ENCODE data around the gene NUDT5. TPM values are rescaled to one million over a fixed set of nuclear protein-coding genes. Genes with fewer than 3 reads are reported as not detected.
"Not testable (repeated sequence)": the region's sequence is repeated elsewhere in the genome, so short reads cannot be mapped to it uniquely, and the experiment has no call there.

NUDT5 gene
- total RNA-seq, 1 donor from 2014 or later = 53.5 TPM

DNA sequence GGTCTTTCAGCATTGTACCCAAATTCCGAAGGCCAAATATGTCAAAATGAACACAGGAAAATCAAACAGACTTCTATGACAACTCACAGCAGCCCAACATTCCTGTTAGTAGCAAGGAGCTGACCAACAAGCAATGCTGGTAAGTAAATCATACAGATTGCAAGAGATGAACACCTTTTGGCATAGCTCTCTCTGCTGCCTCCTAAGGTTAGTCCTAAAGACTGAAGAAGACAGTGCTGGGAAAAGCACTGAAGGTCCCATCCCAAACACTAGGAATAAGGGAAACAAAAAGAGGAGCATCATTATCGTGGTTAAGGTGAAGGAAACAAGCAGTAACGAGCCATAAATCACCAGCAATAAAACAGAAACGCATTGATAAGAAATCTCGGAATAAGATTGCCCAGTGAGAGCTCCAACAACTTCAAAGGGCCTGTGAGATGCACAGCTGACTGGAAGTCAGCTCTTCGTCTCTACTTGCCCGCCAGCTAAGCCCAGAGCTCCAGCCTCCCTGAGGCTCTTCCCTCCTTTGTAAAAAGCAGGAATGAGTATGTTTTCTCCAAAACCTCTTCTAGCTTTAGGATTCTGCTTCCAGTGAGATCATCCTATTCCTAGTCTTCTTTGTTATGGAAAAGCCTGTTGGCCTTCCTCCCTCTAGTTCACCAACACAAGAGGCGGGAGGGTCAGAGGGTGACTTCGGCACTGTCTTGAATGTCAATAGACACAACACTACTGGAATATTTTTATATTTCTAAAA lies 15.3 kb downstream of the NUDT5 start:
- Mint-ChIP-seq H3K27ac (ENCODE audit: unreplicated experiment) (no peak overlapping the region), H3K4me1 (ENCODE audit: low read depth, unreplicated experiment) (no peaks in the 10 kb centered on the region), H3K9me3 (ENCODE audit: unreplicated experiment) (no peaks in the 10 kb centered on the region), H3K4me3 (ENCODE audit: unreplicated experiment) (no peak overlapping the region), H3K27me3 (ENCODE audit: unreplicated experiment) (no peaks in the 10 kb centered on the region), H3K36me3 (ENCODE audit: unreplicated experiment) (no peaks in the 10 kb centered on the region)
- TF ChIP-seq, protein P1, sequence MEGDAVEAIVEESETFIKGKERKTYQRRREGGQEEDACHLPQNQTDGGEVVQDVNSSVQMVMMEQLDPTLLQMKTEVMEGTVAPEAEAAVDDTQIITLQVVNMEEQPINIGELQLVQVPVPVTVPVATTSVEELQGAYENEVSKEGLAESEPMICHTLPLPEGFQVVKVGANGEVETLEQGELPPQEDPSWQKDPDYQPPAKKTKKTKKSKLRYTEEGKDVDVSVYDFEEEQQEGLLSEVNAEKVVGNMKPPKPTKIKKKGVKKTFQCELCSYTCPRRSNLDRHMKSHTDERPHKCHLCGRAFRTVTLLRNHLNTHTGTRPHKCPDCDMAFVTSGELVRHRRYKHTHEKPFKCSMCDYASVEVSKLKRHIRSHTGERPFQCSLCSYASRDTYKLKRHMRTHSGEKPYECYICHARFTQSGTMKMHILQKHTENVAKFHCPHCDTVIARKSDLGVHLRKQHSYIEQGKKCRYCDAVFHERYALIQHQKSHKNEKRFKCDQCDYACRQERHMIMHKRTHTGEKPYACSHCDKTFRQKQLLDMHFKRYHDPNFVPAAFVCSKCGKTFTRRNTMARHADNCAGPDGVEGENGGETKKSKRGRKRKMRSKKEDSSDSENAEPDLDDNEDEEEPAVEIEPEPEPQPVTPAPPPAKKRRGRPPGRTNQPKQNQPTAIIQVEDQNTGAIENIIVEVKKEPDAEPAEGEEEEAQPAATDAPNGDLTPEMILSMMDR (IDR thresholded peaks at IDR 0.05; ENCODE audit: partially characterized antibody, unreplicated experiment) = no peak
- no peak for DNase-seq

DNA sequence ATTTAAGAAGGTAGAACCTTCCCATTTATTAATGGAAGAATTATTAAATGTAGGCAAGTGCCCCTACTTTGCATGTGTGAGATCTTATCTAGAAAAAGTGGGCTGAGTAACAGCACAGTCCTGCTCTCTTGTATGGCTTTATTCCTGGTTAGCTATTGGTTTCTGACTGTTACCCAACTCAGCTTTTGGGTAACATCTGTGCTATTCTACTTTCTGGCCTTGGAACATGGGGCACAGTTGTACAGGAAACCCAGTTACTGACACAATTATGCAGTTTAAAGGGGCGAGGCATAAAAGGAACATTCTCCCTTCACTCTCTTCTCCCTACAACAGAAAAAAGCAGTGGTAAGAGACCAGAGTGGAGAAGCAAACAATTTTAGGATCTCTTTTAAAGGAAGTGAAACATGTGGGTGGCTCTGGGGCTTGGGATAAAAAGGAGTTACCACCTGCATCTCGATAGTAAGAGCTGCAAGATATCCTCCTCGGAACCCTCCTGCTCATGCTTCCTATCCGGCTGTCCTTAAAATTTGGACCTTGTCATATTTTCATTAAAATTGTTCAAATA lies 16.0 kb downstream of the NUDT5 start:
- Mint-ChIP-seq H3K27ac (ENCODE audit: unreplicated experiment) (no peak overlapping the region), H3K4me1 (ENCODE audit: low read depth, unreplicated experiment) (no peaks in the 10 kb centered on the region), H3K36me3 (ENCODE audit: unreplicated experiment) (no peaks in the 10 kb centered on the region), H3K9me3 (ENCODE audit: unreplicated experiment) (no peaks in the 10 kb centered on the region), H3K4me3 (ENCODE audit: unreplicated experiment) (no peak overlapping the region), H3K27me3 (ENCODE audit: unreplicated experiment) (no peaks in the 10 kb centered on the region)
- no peak for DNase-seq
- TF ChIP-seq, protein P1 (IDR thresholded peaks at IDR 0.05; ENCODE audit: partially characterized antibody, unreplicated experiment) = no peak

DNA sequence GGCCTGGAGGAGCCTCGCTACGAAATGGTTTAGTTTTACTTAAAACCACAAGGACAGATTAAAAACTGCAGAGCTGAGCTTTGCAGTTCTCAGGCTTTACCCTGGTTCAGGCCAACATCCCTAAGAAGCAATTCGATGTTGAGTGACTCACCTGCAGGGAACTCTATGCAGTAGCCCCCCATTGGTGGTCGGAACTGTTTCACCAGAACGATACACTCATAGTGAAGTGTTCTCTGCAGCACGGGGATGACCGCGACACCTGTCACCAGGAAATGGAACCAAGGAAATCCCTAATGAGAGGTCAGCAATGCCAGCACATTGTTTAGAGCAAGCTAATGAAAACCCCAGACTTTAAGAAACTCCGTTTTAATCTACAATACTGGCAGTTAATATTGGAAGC lies 18.0 kb downstream of the NUDT5 start:
- Mint-ChIP-seq H3K4me3 (ENCODE audit: unreplicated experiment) (no peak overlapping the region), H3K36me3 (ENCODE audit: unreplicated experiment) (no peaks in the 10 kb centered on the region), H3K27ac (ENCODE audit: unreplicated experiment) (no peak overlapping the region), H3K9me3 (ENCODE audit: unreplicated experiment) (no peaks in the 10 kb centered on the region), H3K27me3 (ENCODE audit: unreplicated experiment) (no peaks in the 10 kb centered on the region), H3K4me1 (ENCODE audit: low read depth, unreplicated experiment) (no peaks in the 10 kb centered on the region)
- DNase-seq = no peak
- TF ChIP-seq, protein P1 (IDR thresholded peaks at IDR 0.05; ENCODE audit: partially characterized antibody, unreplicated experiment) = no peak

DNA sequence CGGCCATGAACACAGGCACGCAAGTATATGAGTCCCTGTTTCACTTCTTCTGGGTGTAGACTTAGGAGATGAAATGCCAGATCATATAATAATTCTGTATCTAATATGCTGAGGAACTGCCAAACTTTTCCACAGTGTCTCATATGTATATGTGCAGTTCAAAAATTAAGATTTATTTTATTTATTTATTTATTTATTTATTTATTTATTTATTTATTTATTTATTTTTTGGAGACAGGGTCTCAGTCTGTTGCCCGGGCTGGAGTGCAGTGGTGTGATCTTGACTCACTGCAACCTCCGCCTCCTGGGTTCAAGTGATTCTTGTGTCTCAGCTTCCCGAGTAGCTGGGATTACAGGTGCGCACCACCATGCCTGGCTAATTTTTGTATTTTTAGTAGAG lies 24.2 kb downstream of the NUDT5 start:
- H3K27me3 Mint-ChIP-seq (ENCODE audit: unreplicated experiment); H3K9me3 Mint-ChIP-seq (ENCODE audit: unreplicated experiment); DNase-seq; H3K4me3 Mint-ChIP-seq (ENCODE audit: unreplicated experiment); H3K4me1 Mint-ChIP-seq (ENCODE audit: low read depth, unreplicated experiment); H3K27ac Mint-ChIP-seq (ENCODE audit: unreplicated experiment); H3K36me3 Mint-ChIP-seq (ENCODE audit: unreplicated experiment): not testable (repeated sequence)

DNA sequence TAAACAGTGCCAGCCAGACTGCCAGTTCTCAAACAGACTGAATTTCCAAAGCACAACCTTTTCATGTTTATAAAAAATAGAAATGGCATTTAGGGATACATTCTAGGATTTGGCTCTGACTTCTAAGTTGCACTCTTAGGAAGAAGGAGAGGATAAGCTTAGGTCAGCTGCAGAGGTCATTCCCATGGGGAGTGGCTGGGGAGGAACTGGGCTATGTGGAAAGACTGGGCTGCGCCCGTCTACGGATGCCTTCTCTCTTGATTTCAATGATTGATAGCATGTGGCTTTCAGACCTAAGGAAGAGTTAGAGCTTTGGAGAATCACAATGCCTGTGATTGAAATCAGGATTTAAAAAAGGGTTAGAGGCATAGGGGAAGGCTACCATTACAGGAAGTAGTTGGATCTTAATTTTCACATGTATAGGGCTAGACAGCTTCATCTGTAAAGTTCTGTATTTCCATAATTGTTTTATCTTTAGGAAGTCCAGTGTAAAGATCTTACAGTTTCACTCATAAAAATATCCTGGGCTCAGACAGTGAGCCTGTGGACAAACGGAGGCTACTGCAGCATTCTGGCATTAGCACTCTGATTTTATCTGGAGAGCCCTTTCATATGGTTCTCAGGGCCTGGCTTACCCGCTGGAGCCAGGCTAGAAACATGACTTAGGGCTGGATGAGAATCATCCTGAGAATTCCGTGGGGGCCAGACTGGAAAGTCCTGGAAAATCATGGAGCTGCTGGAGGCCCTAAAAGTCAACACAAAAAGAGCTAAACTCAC lies 29.5 kb downstream of the NUDT5 start:
- Mint-ChIP-seq H3K27me3 (ENCODE audit: unreplicated experiment) (no peaks in the 10 kb centered on the region), H3K9me3 (ENCODE audit: unreplicated experiment) (no peaks in the 10 kb centered on the region), H3K36me3 (ENCODE audit: unreplicated experiment) (peaks cover under 1% of the 10 kb centered on the region), H3K4me3 (ENCODE audit: unreplicated experiment) (no peak overlapping the region), H3K4me1 (ENCODE audit: low read depth, unreplicated experiment) (no peaks in the 10 kb centered on the region), H3K27ac (ENCODE audit: unreplicated experiment) (no peak overlapping the region)
- TF ChIP-seq, protein P1 (IDR thresholded peaks at IDR 0.05; ENCODE audit: partially characterized antibody, unreplicated experiment) = no peak
- DNase-seq = no peak

Data from glutamatergic neuron (in vitro differentiated cells).